Posterior vena cava (tissue), 2 donors: Measurements from ENCODE around the gene P2RX4. TPM values are rescaled to one million over a fixed set of nuclear protein-coding genes. Genes with fewer than 3 reads are reported as not detected.
"Not testable (repeated sequence)": the region's sequence is repeated elsewhere in the genome, so short reads cannot be mapped to it uniquely, and the experiment has no call there.

Experiments
- DNase-seq: peaks from one replicate; pipeline ENCODE4 v3.0.0-alpha.2; 2020; ENCODE audit warnings: low spot score
- intact Hi-C, 2 donors: fragments of 100-400 bp; cut with DNase I; formaldehyde crosslinking; loops; one replicate each; pipeline versions ENCODE4 v1.14.1 to v1.14.2; 2022 to 2023
- total RNA-seq, 2 donors: library from RNA; stranded (reverse); fragmentation: NEBNext Ultra II Directional; extraction: Animal tissue kit (Norgen Biotek cat#: 25700); gene quantifications; one replicate each; pipeline ENCODE4 v1.2.1, GENCODE V29; 2021
- donor health status: DM: yes; HTN: yes; CAD: no.
- donor health status: DM: yes; HTN: yes; CAD: no.

The P2RX4 gene
- total RNA-seq, 2 donors from 2014 or later = 18.3 to 20.3 TPM

- intact Hi-C loops = no loop called here
- no peak for DNase-seq
These were observed 5.2 kb downstream of the P2RX4 start for GRCh38 chr12:121214855-121215745.

GRCh38 chr12:121216102-121216501, 6.2 kb downstream of the P2RX4 start:
- DNase-seq = no peak
- intact Hi-C loops = no loop called here

GRCh38 chr12:121217063-121217462, 7.1 kb downstream of the P2RX4 start:
- intact Hi-C loops = no loop called here
- no peak for DNase-seq

- intact Hi-C loops = no loop called here
- no peak for DNase-seq
These were observed 7.8 kb downstream of the P2RX4 start for GRCh38 chr12:121217761-121218160.

GRCh38 chr12:121218588-121219352, 8.8 kb downstream of the P2RX4 start:
- no peak for DNase-seq
- intact Hi-C loops = no loop called here

GRCh38 chr12:121219353-121219986, 9.5 kb downstream of the P2RX4 start:
- DNase-seq = no peak
- intact Hi-C loops = no loop called here

- intact Hi-C loops = no loop called here
- DNase-seq = no peak
These were observed 12.9 kb downstream of the P2RX4 start for GRCh38 chr12:121222847-121223246.

- no peak for DNase-seq
- intact Hi-C loops = no loop called here
These were observed 13.7 kb downstream of the P2RX4 start for GRCh38 chr12:121223292-121224285.

- DNase-seq = no peak
These were observed 14.7 kb downstream of the P2RX4 start for GRCh38 chr12:121224591-121224990.

GRCh38 chr12:121226399-121226798, 16.5 kb downstream of the P2RX4 start:
- no peak for DNase-seq
- intact Hi-C loops = no loop called here

More at GRCh38 chr12:121224591-121224990, 14.7 kb downstream of the P2RX4 start:
- intact Hi-C loops = no loop called here

GRCh38 chr12:121226871-121227270, 16.9 kb downstream of the P2RX4 start:
- intact Hi-C loops, DNase-seq: not testable (repeated sequence)

- intact Hi-C loops = no loop called here
- no peak for DNase-seq
These were observed 17.4 kb downstream of the P2RX4 start for GRCh38 chr12:121227294-121227693.

- intact Hi-C loops = no loop called here
- DNase-seq = no peak
These were observed 19.2 kb downstream of the P2RX4 start for GRCh38 chr12:121228919-121229665.

GRCh38 chr12:121229826-121230537, 20.1 kb downstream of the P2RX4 start:
- intact Hi-C loops = loop anchor here in 1 of 2 donors (10.0 kb wide), 1 partner anchor 115 kb away; no protein-coding TSS in a partner anchor
- peak; percentile 91 for DNase-seq

GRCh38 chr12:121230538-121230907, 20.6 kb downstream of the P2RX4 start:
- intact Hi-C loops = loop anchor here in 1 of 2 donors (10.0 kb wide), 1 partner anchor 116 kb away; no protein-coding TSS in a partner anchor
- no peak for DNase-seq

GRCh38 chr12:121232163-121232562, 22.2 kb downstream of the P2RX4 start:
- intact Hi-C loops = loop anchor here in 1 of 2 donors (10.0 kb wide), 1 partner anchor 117 kb away; no protein-coding TSS in a partner anchor

GRCh38 chr12:121232977-121233627, 23.2 kb downstream of the P2RX4 start:
- intact Hi-C loops = loop anchor here in 1 of 2 donors (10.0 kb wide), 1 partner anchor 118 kb away; no protein-coding TSS in a partner anchor
- no peak for DNase-seq

More at GRCh38 chr12:121232163-121232562, 22.2 kb downstream of the P2RX4 start:
- no peak for DNase-seq
